SK-N-SH treated with all-trans-retinoic acid at 6 μM for 48 hours (cell line): ENCODE results near the gene LIMK2.
"Not testable (repeated sequence)": the region's sequence is repeated elsewhere in the genome, so short reads cannot be mapped to it uniquely, and the experiment has no call there.

Experiments used
- ARNTL ChIP-seq: fragments of 450-650 bp; formaldehyde crosslinking; IDR thresholded peaks from 2 replicates; pipeline ENCODE4 v1.5.0; 2020; ENCODE audit warnings: low read depth, mild to moderate bottlenecking, moderate library complexity, borderline replicate concordance
- BACH2 ChIP-seq: fragments of 250-450 bp; sonication (Bioruptor Pico); IDR thresholded peaks from 2 replicates; pipeline ENCODE4 v1.9.0; 2021; ENCODE audit warnings: mild to moderate bottlenecking, borderline replicate concordance
- CSDC2 ChIP-seq: fragments of 250-450 bp; sonication (Bioruptor Pico); IDR thresholded peaks from 2 replicates; pipeline ENCODE4 v1.5.0; 2020; ENCODE audit warnings: mild to moderate bottlenecking, moderate library complexity
- ESRRG ChIP-seq: fragments of 250-450 bp; sonication (Bioruptor Pico); IDR thresholded peaks from 2 replicates; pipeline ENCODE4 v1.6.1; 2021; ENCODE audit warnings: mild to moderate bottlenecking
- GLIS3 ChIP-seq: fragments of 250-450 bp; sonication (Bioruptor Pico); IDR thresholded peaks from 2 replicates; pipeline ENCODE4 v1.5.0; 2020; ENCODE audit warnings: mild to moderate bottlenecking, moderate library complexity
- PPARA ChIP-seq: fragments of 250-450 bp; sonication (Bioruptor Pico); IDR thresholded peaks from 2 replicates; pipeline ENCODE4 v1.5.0; 2020; ENCODE audit warnings: mild to moderate bottlenecking, borderline replicate concordance
- RARB ChIP-seq: fragments of 250-450 bp; sonication (Bioruptor Pico); IDR thresholded peaks from 2 replicates; pipeline ENCODE4 v1.8.0; 2021; ENCODE audit warnings: mild to moderate bottlenecking, moderate library complexity
- TCF4 ChIP-seq: fragments of 250-450 bp; sonication (Bioruptor Pico); IDR thresholded peaks from 2 replicates; pipeline ENCODE4 v1.8.0; 2021; ENCODE audit warnings: mild to moderate bottlenecking, moderate library complexity, borderline replicate concordance
- ZC3H10 ChIP-seq: fragments of 250-450 bp; sonication (Bioruptor Pico); IDR thresholded peaks from 2 replicates; pipeline ENCODE4 v1.5.1; 2021; ENCODE audit warnings: mild to moderate bottlenecking, moderate library complexity
- ZFP3 ChIP-seq: fragments of 250-450 bp; sonication (Bioruptor Pico); IDR thresholded peaks from 2 replicates; pipeline ENCODE4 v1.5.0; 2020; ENCODE audit warnings: mild to moderate bottlenecking, moderate library complexity
- ZFP30 ChIP-seq: fragments of 450-650 bp; formaldehyde crosslinking; IDR thresholded peaks from 2 replicates; pipeline ENCODE4 v1.5.0; 2022; ENCODE audit warnings: mild to moderate bottlenecking, moderate library complexity
- ZNF8 ChIP-seq: fragments of 450-650 bp; formaldehyde crosslinking; IDR thresholded peaks from 2 replicates; pipeline ENCODE4 v1.5.0; 2020; ENCODE audit warnings: mild to moderate bottlenecking, moderate library complexity
- TF ChIP-seq, protein P1 (sequence below): fragments of 250-450 bp; sonication (Bioruptor Pico); IDR thresholded peaks from 2 replicates; pipeline ENCODE4 v1.8.0; 2020; ENCODE audit warnings: mild to moderate bottlenecking, moderate library complexity, borderline replicate concordance
- TF ChIP-seq, protein P2 (sequence below): fragments of 250-450 bp; sonication (Bioruptor Pico); IDR thresholded peaks from 2 replicates; pipeline ENCODE4 v1.5.0; 2020; ENCODE audit warnings: mild to moderate bottlenecking, moderate library complexity

DNA sequence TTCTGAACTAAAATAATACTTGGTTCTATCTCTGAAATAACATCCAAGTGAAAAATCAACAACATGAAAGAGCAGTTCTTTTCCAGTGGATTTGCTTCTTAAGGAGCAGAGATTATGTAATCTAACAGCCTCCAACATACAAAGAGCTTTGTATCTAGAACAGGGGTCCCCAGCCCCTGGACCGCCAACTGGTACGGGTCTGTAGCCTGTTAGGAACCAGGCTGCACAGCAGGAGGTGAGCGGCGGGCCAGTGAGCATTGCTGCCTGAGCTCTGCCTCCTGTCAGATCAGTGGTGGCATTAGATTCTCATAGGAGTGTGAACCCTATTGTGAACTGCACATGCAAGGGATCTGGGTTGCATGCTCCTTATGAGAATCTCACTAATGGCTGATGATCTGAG lies 12.6 kb downstream of the LIMK2 start:
- TF ChIP-seq, protein P1, sequence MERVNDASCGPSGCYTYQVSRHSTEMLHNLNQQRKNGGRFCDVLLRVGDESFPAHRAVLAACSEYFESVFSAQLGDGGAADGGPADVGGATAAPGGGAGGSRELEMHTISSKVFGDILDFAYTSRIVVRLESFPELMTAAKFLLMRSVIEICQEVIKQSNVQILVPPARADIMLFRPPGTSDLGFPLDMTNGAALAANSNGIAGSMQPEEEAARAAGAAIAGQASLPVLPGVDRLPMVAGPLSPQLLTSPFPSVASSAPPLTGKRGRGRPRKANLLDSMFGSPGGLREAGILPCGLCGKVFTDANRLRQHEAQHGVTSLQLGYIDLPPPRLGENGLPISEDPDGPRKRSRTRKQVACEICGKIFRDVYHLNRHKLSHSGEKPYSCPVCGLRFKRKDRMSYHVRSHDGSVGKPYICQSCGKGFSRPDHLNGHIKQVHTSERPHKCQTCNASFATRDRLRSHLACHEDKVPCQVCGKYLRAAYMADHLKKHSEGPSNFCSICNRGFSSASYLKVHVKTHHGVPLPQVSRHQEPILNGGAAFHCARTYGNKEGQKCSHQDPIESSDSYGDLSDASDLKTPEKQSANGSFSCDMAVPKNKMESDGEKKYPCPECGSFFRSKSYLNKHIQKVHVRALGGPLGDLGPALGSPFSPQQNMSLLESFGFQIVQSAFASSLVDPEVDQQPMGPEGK (CRISPR knock-in tag), result not testable (repeated sequence)
- TF ChIP-seq BACH2 (CRISPR knock-in tag); GLIS3 (CRISPR knock-in tag); ESRRG (CRISPR knock-in tag); ZC3H10 (CRISPR knock-in tag); ZFP30; ZFP3 (CRISPR knock-in tag); RARB (CRISPR knock-in tag); PPARA; ZNF8; CSDC2 (CRISPR knock-in tag); ARNTL (CRISPR knock-in tag); TCF4 (CRISPR knock-in tag): not testable (repeated sequence)
- TF ChIP-seq, protein P2, sequence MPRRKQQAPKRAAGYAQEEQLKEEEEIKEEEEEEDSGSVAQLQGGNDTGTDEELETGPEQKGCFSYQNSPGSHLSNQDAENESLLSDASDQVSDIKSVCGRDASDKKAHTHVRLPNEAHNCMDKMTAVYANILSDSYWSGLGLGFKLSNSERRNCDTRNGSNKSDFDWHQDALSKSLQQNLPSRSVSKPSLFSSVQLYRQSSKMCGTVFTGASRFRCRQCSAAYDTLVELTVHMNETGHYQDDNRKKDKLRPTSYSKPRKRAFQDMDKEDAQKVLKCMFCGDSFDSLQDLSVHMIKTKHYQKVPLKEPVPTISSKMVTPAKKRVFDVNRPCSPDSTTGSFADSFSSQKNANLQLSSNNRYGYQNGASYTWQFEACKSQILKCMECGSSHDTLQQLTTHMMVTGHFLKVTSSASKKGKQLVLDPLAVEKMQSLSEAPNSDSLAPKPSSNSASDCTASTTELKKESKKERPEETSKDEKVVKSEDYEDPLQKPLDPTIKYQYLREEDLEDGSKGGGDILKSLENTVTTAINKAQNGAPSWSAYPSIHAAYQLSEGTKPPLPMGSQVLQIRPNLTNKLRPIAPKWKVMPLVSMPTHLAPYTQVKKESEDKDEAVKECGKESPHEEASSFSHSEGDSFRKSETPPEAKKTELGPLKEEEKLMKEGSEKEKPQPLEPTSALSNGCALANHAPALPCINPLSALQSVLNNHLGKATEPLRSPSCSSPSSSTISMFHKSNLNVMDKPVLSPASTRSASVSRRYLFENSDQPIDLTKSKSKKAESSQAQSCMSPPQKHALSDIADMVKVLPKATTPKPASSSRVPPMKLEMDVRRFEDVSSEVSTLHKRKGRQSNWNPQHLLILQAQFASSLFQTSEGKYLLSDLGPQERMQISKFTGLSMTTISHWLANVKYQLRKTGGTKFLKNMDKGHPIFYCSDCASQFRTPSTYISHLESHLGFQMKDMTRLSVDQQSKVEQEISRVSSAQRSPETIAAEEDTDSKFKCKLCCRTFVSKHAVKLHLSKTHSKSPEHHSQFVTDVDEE, result not testable (repeated sequence)
